Osteoblast (primary cell): ENCODE results near the gene WDR46. TPM values are rescaled to one million over a fixed set of nuclear protein-coding genes. Genes with fewer than 3 reads are reported as not detected.

Source experiments
- DNase-seq: peaks from one replicate; pipeline ENCODE4 v3.0.0; 2011; ENCODE audit warnings: low spot score, mixed read lengths; ENCODE audit not compliant: insufficient read length; ENCODE audit errors: missing footprints
- H2AFZ ChIP-seq: 2 replicates; pipeline ENCODE4 v1.6.0; 2011; ENCODE audit warnings: mild to moderate bottlenecking, low read length
- H3K27ac ChIP-seq: 2 replicates; pipeline ENCODE4 v1.5.1; 2011; ENCODE audit warnings: mild to moderate bottlenecking, low read depth, low read length, moderate library complexity
- H3K27me3 ChIP-seq: 2 replicates; pipeline ENCODE4 v1.6.0; 2012; ENCODE audit warnings: mild to moderate bottlenecking, control low read depth, inconsistent platforms, low read length, moderate library complexity; ENCODE audit not compliant: insufficient read depth
- H3K36me3 ChIP-seq: 2 replicates; pipeline ENCODE4 v1.5.1; 2011; ENCODE audit warnings: mild to moderate bottlenecking, low read length, control low read depth, moderate library complexity; ENCODE audit not compliant: insufficient read depth
- H3K4me1 ChIP-seq: 2 replicates; pipeline ENCODE4 v1.5.1; 2011; ENCODE audit warnings: mild to moderate bottlenecking, low read length, control low read depth, moderate library complexity; ENCODE audit not compliant: insufficient read depth
- H3K4me2 ChIP-seq: 2 replicates; pipeline ENCODE4 v1.6.0; 2011; ENCODE audit warnings: mild to moderate bottlenecking, low read length; ENCODE audit not compliant: insufficient read depth
- H3K4me3 ChIP-seq: fragments of 200-600 bp; sonication (generic); 3 replicates; pipeline ENCODE4 v1.5.1; 2012; ENCODE audit warnings: mild to moderate bottlenecking, low read length, inconsistent platforms; ENCODE audit not compliant: insufficient read depth
- H3K79me2 ChIP-seq: 2 replicates; pipeline ENCODE4 v1.6.0; 2012; ENCODE audit warnings: mild to moderate bottlenecking, low read length, control low read depth, inconsistent platforms; ENCODE audit not compliant: insufficient read depth
- H3K9me3 ChIP-seq: 2 replicates; pipeline ENCODE4 v1.5.1; 2011; ENCODE audit warnings: low read depth, low read length, control low read depth
- H4K20me1 ChIP-seq: 2 replicates; pipeline ENCODE4 v1.6.0; 2012; ENCODE audit warnings: mild to moderate bottlenecking, low read length, control low read depth; ENCODE audit not compliant: insufficient read depth
- CTCF ChIP-seq: IDR thresholded peaks from 2 replicates; pipeline ENCODE4 v1.5.1; 2011; ENCODE audit warnings: mild to moderate bottlenecking, low read depth, low read length, moderate library complexity; ENCODE audit errors: extremely low read depth
- total RNA-seq: library from RNA; depleted of rRNA; stranded (reverse); fragments of >200 nt; gene quantifications from 2 replicates; pipeline ENCODE4 v1.2.3, GENCODE V29; 2012

The WDR46 gene
- total RNA-seq, 1 donor: 86.9 TPM

DNA sequence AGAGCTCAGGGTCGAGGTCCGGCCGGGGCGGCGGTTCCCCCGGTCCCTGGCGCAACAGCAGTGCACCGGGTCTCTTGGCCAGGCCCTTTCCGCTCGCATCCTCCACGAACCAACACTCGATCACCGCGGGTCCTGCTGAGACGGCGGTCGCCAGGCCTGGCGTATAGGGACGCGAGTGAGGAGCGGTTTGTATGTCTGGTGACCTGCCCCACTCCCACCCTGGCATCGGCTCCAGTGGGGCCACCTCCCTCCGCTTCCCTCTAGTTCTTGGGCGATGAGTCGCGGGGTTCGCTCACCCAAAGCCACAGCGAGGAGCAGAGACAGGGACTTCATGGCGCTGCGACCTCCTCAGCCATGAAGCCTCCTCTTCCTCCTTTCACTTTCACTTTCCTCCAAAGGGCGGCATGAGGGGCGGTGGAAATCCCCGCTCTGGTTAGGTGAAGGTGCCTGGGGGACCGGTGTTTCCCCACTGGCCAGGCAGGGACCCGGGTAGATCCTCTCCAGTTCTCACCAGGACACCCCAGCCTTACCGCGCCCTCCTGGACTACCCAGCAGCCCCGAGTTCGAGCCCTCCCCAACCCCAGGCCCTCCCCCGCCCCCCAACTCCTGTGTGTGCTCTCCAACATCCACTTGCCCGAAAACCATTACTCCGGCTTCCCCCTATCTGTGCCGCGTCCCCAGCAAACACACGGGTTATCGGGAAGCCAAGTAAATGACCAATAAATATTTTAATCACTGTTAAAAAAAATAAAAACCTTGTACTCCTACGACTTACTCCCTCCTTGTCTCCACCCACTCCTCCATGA, 24.9 kb upstream of the WDR46 start, which contains the start of gene TAPBP:
TAPBP (minus strand) TSS at position 370 of the 806 bp plus-strand sequence; CDS start at position 333, 37 bp downstream.
- H3K4me3 ChIP-seq: peak within 1 kb of the TSS; percentile 99
- peaks cover 13% of the 10 kb centered on the region for H3K36me3 ChIP-seq
- peaks cover 31% of the 10 kb centered on the region for H3K4me1 ChIP-seq
- H3K9me3 ChIP-seq: no peaks in the 10 kb centered on the region
- H4K20me1 ChIP-seq: peaks cover 27% of the 10 kb centered on the region
- H3K4me2 ChIP-seq: peak within 1 kb of the TSS; percentile 87
- H3K27ac ChIP-seq: peak within 1 kb of the TSS; percentile 95
- H3K79me2 ChIP-seq: peaks cover 60% of the 10 kb centered on the region
- H2AFZ ChIP-seq: peak within 1 kb of the TSS; percentile 87
- DNase-seq: peak; percentile 90
- no peaks in the 10 kb centered on the region for H3K27me3 ChIP-seq
- no peak for TF ChIP-seq CTCF

GRCh38 chr6:33313105-33313708, 24.2 kb upstream of the WDR46 start:
- peaks cover 27% of the 10 kb centered on the region for H4K20me1 ChIP-seq
- peaks cover 60% of the 10 kb centered on the region for H3K79me2 ChIP-seq

DNA sequence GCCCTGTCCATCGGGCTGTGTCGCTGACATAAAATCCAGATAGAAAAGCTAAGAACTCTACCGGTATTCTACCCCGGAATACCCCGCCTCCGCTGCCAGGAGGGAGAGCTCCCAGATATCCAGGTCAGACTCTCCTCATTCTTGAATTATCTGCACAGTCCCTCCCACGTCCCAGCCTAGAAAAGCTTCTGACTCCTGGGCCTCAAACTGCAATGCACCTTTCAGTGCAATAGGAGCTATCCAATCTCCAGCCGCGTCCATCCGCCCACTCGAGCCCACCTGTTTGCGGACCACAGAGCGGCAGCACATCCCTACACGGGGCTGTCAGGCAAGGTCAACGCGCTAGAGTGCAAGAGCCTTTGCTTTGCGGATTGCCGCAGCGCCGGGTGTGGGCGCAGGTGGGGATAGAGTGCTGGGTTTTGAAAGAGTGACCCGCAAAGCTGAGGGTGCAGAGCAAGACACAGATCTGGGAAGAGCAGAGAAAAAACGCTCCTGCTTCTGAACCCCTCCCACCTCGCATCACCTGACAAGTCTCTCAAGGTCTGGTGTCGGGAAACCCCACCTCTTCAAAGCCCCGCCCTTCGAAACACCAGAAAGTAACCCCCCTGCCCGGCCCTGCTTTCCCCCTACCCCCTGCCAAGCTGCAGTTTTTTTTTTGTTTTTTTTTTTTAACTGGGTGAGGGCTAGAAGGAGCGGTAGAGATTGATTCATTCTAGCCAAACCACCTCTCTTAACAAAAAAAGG, 23.5 kb upstream of the WDR46 start:
- H4K20me1 ChIP-seq: peaks cover 27% of the 10 kb centered on the region
- peak; percentile 86 for DNase-seq
- H3K9me3 ChIP-seq: no peaks in the 10 kb centered on the region
- H3K27ac ChIP-seq: peak overlapping the region; percentile 95
- no peak for TF ChIP-seq CTCF
- H3K4me2 ChIP-seq: peak overlapping the region; percentile 87
- H3K4me1 ChIP-seq: peaks cover 22% of the 10 kb centered on the region
- peaks cover 63% of the 10 kb centered on the region for H3K79me2 ChIP-seq
- H3K36me3 ChIP-seq: peaks cover 7% of the 10 kb centered on the region
- H2AFZ ChIP-seq: no peak overlapping the region
- H3K4me3 ChIP-seq: peak overlapping the region; percentile 99
- no peaks in the 10 kb centered on the region for H3K27me3 ChIP-seq

More at GRCh38 chr6:33313105-33313708, 24.2 kb upstream of the WDR46 start:
- no peaks in the 10 kb centered on the region for H3K27me3 ChIP-seq
- H3K4me1 ChIP-seq: peaks cover 24% of the 10 kb centered on the region
- TF ChIP-seq CTCF: no peak
- peaks cover 7% of the 10 kb centered on the region for H3K36me3 ChIP-seq
- peak overlapping the region; percentile 99 for H3K4me3 ChIP-seq
- peak overlapping the region; percentile 87 for H2AFZ ChIP-seq
- H3K27ac ChIP-seq: peak overlapping the region; percentile 95
- peak; percentile 89 for DNase-seq
- H3K9me3 ChIP-seq: no peaks in the 10 kb centered on the region
- peak overlapping the region; percentile 87 for H3K4me2 ChIP-seq

DNA sequence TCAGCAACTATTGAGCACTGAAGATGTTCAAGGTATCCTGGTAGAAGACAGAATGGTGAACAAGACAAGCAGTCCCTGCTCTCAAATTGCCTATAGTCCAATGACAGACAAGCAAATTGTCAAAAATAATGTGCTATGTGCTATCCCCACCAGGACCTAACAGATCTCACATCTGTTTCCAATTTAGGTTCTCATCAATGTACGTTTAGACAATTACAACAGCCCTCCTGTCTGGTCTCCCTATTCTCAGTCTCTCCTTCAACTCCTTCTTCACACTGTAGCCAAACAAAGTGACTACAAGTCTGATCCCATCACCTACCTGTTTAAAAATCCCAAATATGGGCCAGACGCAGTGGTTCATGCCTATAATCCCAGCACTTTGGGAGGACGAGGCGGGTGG, 17.3 kb upstream of the WDR46 start:
- peaks cover 68% of the 10 kb centered on the region for H3K79me2 ChIP-seq
- no peak overlapping the region for H3K4me2 ChIP-seq
- H3K36me3 ChIP-seq: peaks cover 33% of the 10 kb centered on the region

More for the DNA sequence above, 17.3 kb upstream of the WDR46 start:
- DNase-seq: peak; percentile 44
- Histone ChIP-seq H3K27ac (no peak overlapping the region), H3K9me3 (no peaks in the 10 kb centered on the region), H4K20me1 (peaks cover 18% of the 10 kb centered on the region), H3K4me3 (no peak overlapping the region), H2AFZ (no peak overlapping the region), H3K27me3 (no peaks in the 10 kb centered on the region), H3K4me1 (no peaks in the 10 kb centered on the region)
- TF ChIP-seq CTCF: no peak
